BJ (cell line): ENCODE results near the gene SSR3. TPM values are rescaled to one million over a fixed set of nuclear protein-coding genes. Genes with fewer than 3 reads are reported as not detected.

Experiments
- CTCF ChIA-PET: fragments of 350-600 bp; formaldehyde crosslinking; extraction: SDS; loops from one replicate; lab custom pipeline; 2021; ENCODE audit warnings: antibody characterized with exemption, inconsistent platforms; lab: Yijun Ruan, JAX
- POLR2A ChIA-PET: fragments of 300-600 bp; sonication (Branson Sonifier 250); formaldehyde crosslinking; extraction: SDS; loops from one replicate; lab custom pipeline; 2021; ENCODE audit warnings: antibody characterized with exemption; lab: Charles Lee
- DNase-seq: peaks from one replicate; pipeline ENCODE4 v3.0.0-alpha.2; 2011; ENCODE audit warnings: low read depth
- H3K27me3 ChIP-seq: 2 replicates; pipeline ENCODE4 v1.6.0; 2011; ENCODE audit warnings: low read length; ENCODE audit not compliant: control insufficient read depth, insufficient read depth
- H3K36me3 ChIP-seq: 2 replicates; pipeline ENCODE4 v1.5.1; 2011; ENCODE audit warnings: low read length; ENCODE audit not compliant: control insufficient read depth, insufficient read depth
- H3K4me3 ChIP-seq: 2 replicates; pipeline ENCODE4 v1.5.1; 2011; ENCODE audit warnings: low read depth, mild to moderate bottlenecking, control low read depth, low read length
- polyA plus RNA-seq: library from polyadenylated mRNA; depleted of rRNA; stranded (reverse); fragments of >200 nt; gene quantifications from 2 replicates; pipeline ENCODE4 v1.2.3, GENCODE V29; 2011
- TF ChIP-seq, protein P1 (sequence below): IDR thresholded peaks from 2 replicates; pipeline ENCODE4 v1.5.1; 2011; ENCODE audit warnings: low read depth, mild to moderate bottlenecking, control low read depth, inconsistent platforms, low read length, moderate library complexity; ENCODE audit not compliant: insufficient read depth

Gene SSR3
- polyA plus RNA-seq, 1 experiment, result 268 TPM

DNA sequence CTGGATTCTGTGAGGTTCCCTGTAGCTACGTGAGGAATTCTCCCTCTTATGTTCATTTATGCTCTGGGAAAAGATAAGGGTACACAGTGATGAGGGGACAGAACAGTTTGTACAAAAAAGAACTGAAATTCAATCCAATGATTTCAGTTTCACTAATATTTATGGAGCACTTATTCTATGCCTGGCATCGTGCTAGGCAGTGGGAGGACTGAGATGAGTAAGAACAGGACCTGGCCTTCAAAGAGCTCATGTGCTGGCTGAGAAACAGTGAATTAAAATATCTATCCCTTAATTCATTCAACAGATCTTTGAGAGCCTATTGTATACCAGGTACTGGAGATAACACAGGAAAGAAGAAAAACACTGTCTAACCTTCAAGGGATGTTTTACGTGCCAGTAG is 22.2 kb downstream of the SSR3 start:
- Histone ChIP-seq H3K27me3 (no peaks in the 10 kb centered on the region), H3K36me3 (no peaks in the 10 kb centered on the region), H3K4me3 (no peak overlapping the region)
- ChIA-PET CTCF (interaction anchor here (0.8 to 2.4 kb wide), 2 partner anchors 145 to 381 kb away, joined by 3 to 6 read pairs; no protein-coding TSS in a partner anchor), POLR2A (no interaction called here)
- DNase-seq, result no peak
- TF ChIP-seq, protein P1, sequence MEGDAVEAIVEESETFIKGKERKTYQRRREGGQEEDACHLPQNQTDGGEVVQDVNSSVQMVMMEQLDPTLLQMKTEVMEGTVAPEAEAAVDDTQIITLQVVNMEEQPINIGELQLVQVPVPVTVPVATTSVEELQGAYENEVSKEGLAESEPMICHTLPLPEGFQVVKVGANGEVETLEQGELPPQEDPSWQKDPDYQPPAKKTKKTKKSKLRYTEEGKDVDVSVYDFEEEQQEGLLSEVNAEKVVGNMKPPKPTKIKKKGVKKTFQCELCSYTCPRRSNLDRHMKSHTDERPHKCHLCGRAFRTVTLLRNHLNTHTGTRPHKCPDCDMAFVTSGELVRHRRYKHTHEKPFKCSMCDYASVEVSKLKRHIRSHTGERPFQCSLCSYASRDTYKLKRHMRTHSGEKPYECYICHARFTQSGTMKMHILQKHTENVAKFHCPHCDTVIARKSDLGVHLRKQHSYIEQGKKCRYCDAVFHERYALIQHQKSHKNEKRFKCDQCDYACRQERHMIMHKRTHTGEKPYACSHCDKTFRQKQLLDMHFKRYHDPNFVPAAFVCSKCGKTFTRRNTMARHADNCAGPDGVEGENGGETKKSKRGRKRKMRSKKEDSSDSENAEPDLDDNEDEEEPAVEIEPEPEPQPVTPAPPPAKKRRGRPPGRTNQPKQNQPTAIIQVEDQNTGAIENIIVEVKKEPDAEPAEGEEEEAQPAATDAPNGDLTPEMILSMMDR, result no peak

DNA sequence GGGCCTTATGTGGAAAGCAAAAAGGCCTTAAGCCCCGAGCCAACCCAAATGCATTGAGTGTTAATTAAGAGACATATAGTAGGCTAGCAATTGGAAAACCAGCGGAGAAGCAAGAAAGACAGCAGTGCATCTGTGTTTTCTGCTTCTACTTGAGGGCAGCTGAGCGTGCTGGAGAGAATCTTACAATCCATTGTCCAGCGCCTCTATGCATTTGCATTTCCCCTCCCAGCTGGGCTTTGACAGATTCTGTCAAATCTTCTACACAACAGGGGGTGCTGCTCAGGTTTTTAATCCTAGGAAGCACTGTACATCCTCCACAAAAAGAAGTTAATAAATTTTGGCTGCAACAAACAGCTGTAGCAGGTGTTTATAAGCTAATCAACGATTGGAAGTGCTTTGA is 23.9 kb downstream of the SSR3 start:
- Histone ChIP-seq H3K27me3 (no peaks in the 10 kb centered on the region), H3K36me3 (no peaks in the 10 kb centered on the region), H3K4me3 (no peak overlapping the region)
- DNase-seq, result no peak
- ChIA-PET CTCF (interaction anchor here (1.0 to 1.2 kb wide), 2 partner anchors 21 to 379 kb away, joined by 3 to 5 read pairs; no protein-coding TSS in a partner anchor), POLR2A (no interaction called here)
- TF ChIP-seq, protein P1, result no peak

DNA sequence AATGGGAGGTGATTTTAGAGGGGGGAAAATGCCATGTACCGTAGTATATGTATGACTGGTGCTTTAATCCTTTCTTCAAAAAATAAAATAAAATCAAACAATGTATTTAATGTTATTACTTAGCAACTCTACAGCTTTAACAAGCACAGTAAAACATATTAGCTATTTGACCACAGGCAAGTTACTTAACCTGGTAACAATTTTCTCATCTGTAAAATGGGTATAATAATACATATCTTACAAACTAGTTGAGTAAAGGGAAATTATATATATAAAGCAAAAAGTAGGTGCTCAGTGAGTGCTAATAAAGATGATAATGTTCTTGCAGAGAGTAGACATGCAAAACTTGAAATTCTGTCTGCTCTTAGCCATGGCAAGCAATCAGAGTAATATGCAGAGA is 27.9 kb downstream of the SSR3 start:
- no peaks in the 10 kb centered on the region for H3K36me3 ChIP-seq
- no peak for DNase-seq
- POLR2A ChIA-PET, result no interaction called here
- H3K27me3 ChIP-seq, result no peaks in the 10 kb centered on the region
- CTCF ChIA-PET, result interaction anchor here (0.6 to 1.8 kb wide), 3 partner anchors 29 to 376 kb away, joined by 3 to 4 read pairs (median 4); partner anchors contain the start of gene TIPARP
- TF ChIP-seq, protein P1, result no peak
- no peak overlapping the region for H3K4me3 ChIP-seq

DNA sequence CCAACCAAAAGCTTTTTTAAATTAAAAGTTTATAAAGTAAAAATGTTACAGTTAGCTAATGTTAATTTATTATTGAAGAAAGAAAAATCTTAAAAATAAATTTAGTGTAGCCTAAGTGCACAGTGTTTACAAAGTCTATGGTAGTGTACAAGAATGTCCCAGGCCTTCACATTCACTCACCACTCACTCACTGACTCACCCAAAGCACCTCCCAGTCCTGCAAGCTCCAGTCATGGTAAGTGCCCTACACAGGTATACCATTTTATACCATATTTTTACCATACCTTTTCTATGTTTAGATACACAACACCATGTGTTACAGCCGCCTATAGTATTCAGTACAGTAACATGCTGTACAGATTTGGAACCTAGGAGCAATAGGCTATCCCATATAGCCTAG is 29.1 kb downstream of the SSR3 start:
- H3K27me3 ChIP-seq, result no peaks in the 10 kb centered on the region
- DNase-seq, result no peak
- ChIA-PET POLR2A (interaction anchor here (0.6 kb wide), 1 partner anchor 25 kb away, joined by 3 read pairs; no protein-coding TSS in a partner anchor), CTCF (interaction anchor here (0.6 to 2.1 kb wide), 5 partner anchors 9 to 611 kb away, joined by 3 to 9 read pairs (median 3); no protein-coding TSS in a partner anchor)
- H3K36me3 ChIP-seq, result no peaks in the 10 kb centered on the region
- TF ChIP-seq, protein P1, result no peak
- no peak overlapping the region for H3K4me3 ChIP-seq

DNA sequence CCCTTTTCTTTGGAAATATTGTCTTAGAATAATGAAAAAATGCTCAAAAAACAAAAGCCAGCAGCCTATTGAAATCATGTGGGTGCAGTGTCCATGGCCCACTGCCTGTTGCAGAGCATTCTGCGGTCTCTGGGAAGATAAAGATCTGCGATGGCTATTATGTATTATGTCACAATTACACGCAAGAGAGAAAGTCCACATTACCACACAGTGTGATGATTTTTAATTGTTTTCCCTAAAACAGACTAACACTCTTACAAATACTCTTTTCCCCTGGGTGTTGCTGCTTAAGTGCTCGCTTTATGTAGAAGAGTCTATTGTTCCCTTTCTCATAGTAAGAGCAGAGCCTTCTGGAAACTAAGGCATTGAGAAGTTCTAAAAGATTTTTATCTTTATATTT is 32.2 kb downstream of the SSR3 start:
- no peak for DNase-seq
- POLR2A ChIA-PET, result interaction anchor here (0.6 kb wide), 1 partner anchor 371 kb away, joined by 3 read pairs; no protein-coding TSS in a partner anchor
- no peaks in the 10 kb centered on the region for H3K36me3 ChIP-seq
- H3K4me3 ChIP-seq, result no peak overlapping the region
- H3K27me3 ChIP-seq, result no peaks in the 10 kb centered on the region
- TF ChIP-seq, protein P1, result no peak
- CTCF ChIA-PET, result no interaction called here
